CD4-positive, alpha-beta memory T cell (primary cell): ENCODE measurements around the gene SLC6A13. TPM values are rescaled to one million over a fixed set of nuclear protein-coding genes. Genes with fewer than 3 reads are reported as not detected.

Experiments used
- CTCF ChIA-PET: fragments of 350-600 bp; sonication (Branson Sonifier 250); formaldehyde crosslinking; loops from one replicate; lab custom pipeline; 2021; ENCODE audit warnings: inconsistent platforms; ENCODE audit not compliant: partially characterized antibody; lab: Charles Lee
- POLR2A ChIA-PET: fragments of 350-600 bp; sonication (Branson Sonifier 250); formaldehyde crosslinking; loops from one replicate; lab custom pipeline; 2021; ENCODE audit not compliant: partially characterized antibody; lab: Charles Lee
- DNase-seq, 5 donors: peaks; one replicate each; pipeline versions ENCODE4 v3.0.0 to v3.0.0-alpha.2; 2020 to 2022; ENCODE audit warnings: mixed read lengths in 1 of 5
- H3K27ac ChIP-seq: one replicate; pipeline ENCODE4 v1.7.0; 2013; ENCODE audit warnings: low read depth, low read length
- H3K27me3 ChIP-seq: 2 replicates; pipeline ENCODE4 v1.7.0; 2013; ENCODE audit warnings: mild to moderate bottlenecking, low read length, moderate library complexity; ENCODE audit not compliant: insufficient read depth
- H3K36me3 ChIP-seq: 2 replicates; pipeline ENCODE4 v1.7.0; 2013; ENCODE audit warnings: mild to moderate bottlenecking, low read length, moderate library complexity; ENCODE audit not compliant: insufficient read depth
- H3K4me1 ChIP-seq: 2 replicates; pipeline ENCODE4 v1.7.0; 2013; ENCODE audit warnings: mild to moderate bottlenecking, low read length, moderate library complexity; ENCODE audit not compliant: insufficient read depth
- H3K4me3 ChIP-seq, 2 donors: one replicate each; pipeline ENCODE4 v1.7.0; 2013; ENCODE audit warnings: low read length in 2 of 2, mild to moderate bottlenecking in 1 of 2
- H3K9me3 ChIP-seq, 2 donors: one replicate each; pipeline ENCODE4 v1.7.0; 2013; ENCODE audit warnings: low read length in 2 of 2, control low read depth in 1 of 2; ENCODE audit not compliant: control insufficient read depth in 1 of 2
- H3K27ac Mint-ChIP-seq, 7 donors: one replicate each; pipeline ENCODE4 v1.8.0; 2020 to 2021; ENCODE audit warnings: mixed read lengths in 7 of 7, mild to moderate bottlenecking in 6 of 7, inconsistent platforms in 3 of 7, moderate library complexity in 3 of 7
- H3K27me3 Mint-ChIP-seq, 2 donors: one replicate each; pipeline ENCODE4 v1.8.0; 2020 to 2021; ENCODE audit warnings: mixed read lengths in 2 of 2
- H3K36me3 Mint-ChIP-seq, 2 donors: one replicate each; pipeline ENCODE4 v1.8.0; 2020 to 2021; ENCODE audit warnings: mixed read lengths in 2 of 2, inconsistent platforms in 1 of 2, mild to moderate bottlenecking in 1 of 2
- H3K4me1 Mint-ChIP-seq, 4 donors: one replicate each; pipeline ENCODE4 v1.8.0; 2020 to 2021; ENCODE audit warnings: mixed read lengths in 4 of 4, mild to moderate bottlenecking in 1 of 4
- H3K4me3 Mint-ChIP-seq, 8 donors: one replicate each; pipeline ENCODE4 v1.8.0; 2020 to 2021; ENCODE audit warnings: mixed read lengths in 8 of 8, mild to moderate bottlenecking in 7 of 8, moderate library complexity in 6 of 8, inconsistent platforms in 3 of 8
- H3K9me3 Mint-ChIP-seq, 8 donors: one replicate each; pipeline ENCODE4 v1.8.0; 2020 to 2021; ENCODE audit warnings: mixed read lengths in 8 of 8, mild to moderate bottlenecking in 5 of 8, inconsistent platforms in 3 of 8, moderate library complexity in 1 of 8
- intact Hi-C: fragments of 100-400 bp; cut with micrococcal nuclease; formaldehyde crosslinking; loops from one replicate; pipeline ENCODE4 v1.15.1; 2023
- polyA plus RNA-seq, 2 donors: library from polyadenylated mRNA; unstranded; fragments of 300-500 nt; fragmentation: Illumina TruSeq; gene quantifications; one replicate each; pipeline ENCODE4 v1.2.3, GENCODE V29; 2021
- total RNA-seq, 2 experiments: library from RNA; stranded (reverse); gene quantifications; one replicate each; pipeline ENCODE4 v1.2.3, GENCODE V29; 2021

Gene SLC6A13
- total and polyA plus RNA-seq, 4 experiments from 2014 or later = 0.17 to 0.75 (median 0.32) TPM; not detected in 1

- H3K4me3 ChIP-seq = no peak overlapping the region
- peak overlapping the region in 1 of 7 donors; percentile 76 for H3K27ac Mint-ChIP-seq
- H3K4me1 ChIP-seq = no peaks in the 10 kb centered on the region
- H3K27me3 Mint-ChIP-seq = peaks cover 6 to 13% of the 10 kb centered on the region in 2 donors
- H3K4me3 Mint-ChIP-seq = no peak overlapping the region
- intact Hi-C loops = no loop called here
- no peaks in the 10 kb centered on the region for H3K4me1 Mint-ChIP-seq
- no peaks in the 10 kb centered on the region for H3K36me3 ChIP-seq
- ChIA-PET POLR2A (no interaction called here), CTCF (no interaction called here)
- H3K27me3 ChIP-seq = no peaks in the 10 kb centered on the region
- H3K9me3 Mint-ChIP-seq = peaks cover 0 to 6% (median under 1%) of the 10 kb centered on the region in 8 donors
- no peak for DNase-seq
- no peak overlapping the region for H3K27ac ChIP-seq
- H3K9me3 ChIP-seq = no peaks in the 10 kb centered on the region
- no peaks in the 10 kb centered on the region for H3K36me3 Mint-ChIP-seq
Measured at GRCh38 chr12:229441-230191, 33.0 kb downstream of the SLC6A13 start.

GRCh38 chr12:228846-229200, 33.8 kb downstream of the SLC6A13 start:
- Mint-ChIP-seq H3K9me3 (peaks cover 0 to 3% (median 0%) of the 10 kb centered on the region in 8 donors), H3K27ac (peak overlapping the region in 1 of 7 donors; percentile 6), H3K4me3 (no peak overlapping the region), H3K4me1 (no peaks in the 10 kb centered on the region), H3K36me3 (no peaks in the 10 kb centered on the region), H3K27me3 (peaks cover 6 to 13% of the 10 kb centered on the region in 2 donors)
- ChIA-PET POLR2A (no interaction called here), CTCF (no interaction called here)
- DNase-seq = no peak
- H3K4me3 ChIP-seq = no peak overlapping the region
- intact Hi-C loops = no loop called here
- H3K27ac ChIP-seq = no peak overlapping the region
- no peaks in the 10 kb centered on the region for H3K36me3 ChIP-seq
- no peaks in the 10 kb centered on the region for H3K4me1 ChIP-seq
- H3K27me3 ChIP-seq = no peaks in the 10 kb centered on the region
- no peaks in the 10 kb centered on the region for H3K9me3 ChIP-seq

GRCh38 chr12:227923-228845, 34.5 kb downstream of the SLC6A13 start:
- ChIA-PET CTCF (no interaction called here), POLR2A (no interaction called here)
- no peak for DNase-seq
- Mint-ChIP-seq H3K27me3 (peaks cover 6 to 11% of the 10 kb centered on the region in 2 donors), H3K36me3 (no peaks in the 10 kb centered on the region), H3K27ac (no peak overlapping the region), H3K4me3 (no peak overlapping the region), H3K4me1 (no peaks in the 10 kb centered on the region), H3K9me3 (no peaks in the 10 kb centered on the region)
- Histone ChIP-seq H3K9me3 (no peaks in the 10 kb centered on the region), H3K27ac (no peak overlapping the region), H3K4me3 (no peak overlapping the region), H3K36me3 (no peaks in the 10 kb centered on the region), H3K27me3 (no peaks in the 10 kb centered on the region), H3K4me1 (no peaks in the 10 kb centered on the region)
- intact Hi-C loops = no loop called here

- intact Hi-C loops = no loop called here
- H3K4me1 Mint-ChIP-seq = no peaks in the 10 kb centered on the region
- H3K9me3 ChIP-seq = no peaks in the 10 kb centered on the region
- ChIA-PET POLR2A (no interaction called here), CTCF (no interaction called here)
- H3K27ac ChIP-seq = no peak overlapping the region
- H3K9me3 Mint-ChIP-seq = no peaks in the 10 kb centered on the region
- H3K27me3 ChIP-seq = no peaks in the 10 kb centered on the region
- H3K4me3 ChIP-seq = no peak overlapping the region
- H3K36me3 ChIP-seq = no peaks in the 10 kb centered on the region
- no peak overlapping the region for H3K27ac Mint-ChIP-seq
- H3K27me3 Mint-ChIP-seq = peaks cover 8 to 13% of the 10 kb centered on the region in 2 donors
- H3K4me1 ChIP-seq = no peaks in the 10 kb centered on the region
- H3K36me3 Mint-ChIP-seq = no peaks in the 10 kb centered on the region
- no peak for DNase-seq
- no peak overlapping the region for H3K4me3 Mint-ChIP-seq
Measured at GRCh38 chr12:227286-227915, 35.2 kb downstream of the SLC6A13 start.

GRCh38 chr12:226401-226800, 36.2 kb downstream of the SLC6A13 start:
- CTCF ChIA-PET = no interaction called here

GRCh38 chr12:225012-225411, 37.6 kb downstream of the SLC6A13 start:
- Histone ChIP-seq H3K27me3 (no peaks in the 10 kb centered on the region), H3K4me3 (no peak overlapping the region), H3K9me3 (no peaks in the 10 kb centered on the region), H3K27ac (no peak overlapping the region), H3K36me3 (no peaks in the 10 kb centered on the region), H3K4me1 (no peaks in the 10 kb centered on the region)
- intact Hi-C loops = no loop called here
- no peak overlapping the region for H3K4me3 Mint-ChIP-seq
- no peaks in the 10 kb centered on the region for H3K9me3 Mint-ChIP-seq
- H3K36me3 Mint-ChIP-seq = no peaks in the 10 kb centered on the region
- DNase-seq = no peak
- peaks cover 0 to 1% (median 0%) of the 10 kb centered on the region in 4 donors for H3K4me1 Mint-ChIP-seq
- peaks cover 5% of the 10 kb centered on the region in 2 donors for H3K27me3 Mint-ChIP-seq
- ChIA-PET CTCF (no interaction called here), POLR2A (no interaction called here)
- no peak overlapping the region for H3K27ac Mint-ChIP-seq

More at GRCh38 chr12:226401-226800, 36.2 kb downstream of the SLC6A13 start:
- no peaks in the 10 kb centered on the region for H3K9me3 Mint-ChIP-seq
- H3K36me3 Mint-ChIP-seq = no peaks in the 10 kb centered on the region
- no peaks in the 10 kb centered on the region for H3K4me1 ChIP-seq
- POLR2A ChIA-PET = no interaction called here
- H3K27ac Mint-ChIP-seq = no peak overlapping the region
- no peak overlapping the region for H3K4me3 Mint-ChIP-seq
- no peaks in the 10 kb centered on the region for H3K36me3 ChIP-seq
- DNase-seq = no peak
- intact Hi-C loops = no loop called here
- no peak overlapping the region for H3K27ac ChIP-seq
- H3K4me3 ChIP-seq = no peak overlapping the region
- H3K4me1 Mint-ChIP-seq = no peaks in the 10 kb centered on the region
- H3K9me3 ChIP-seq = no peaks in the 10 kb centered on the region
- H3K27me3 ChIP-seq = no peaks in the 10 kb centered on the region
- peaks cover 6 to 7% of the 10 kb centered on the region in 2 donors for H3K27me3 Mint-ChIP-seq

GRCh38 chr12:224330-224729, 38.3 kb downstream of the SLC6A13 start:
- no peak for DNase-seq
- H3K9me3 ChIP-seq = no peaks in the 10 kb centered on the region
- CTCF ChIA-PET = no interaction called here

More at GRCh38 chr12:224330-224729, 38.3 kb downstream of the SLC6A13 start:
- Mint-ChIP-seq H3K4me1 (peaks cover 0 to 1% (median 0%) of the 10 kb centered on the region in 4 donors), H3K27ac (no peak overlapping the region), H3K4me3 (no peak overlapping the region), H3K9me3 (no peaks in the 10 kb centered on the region), H3K27me3 (peaks cover 5 to 7% of the 10 kb centered on the region in 2 donors), H3K36me3 (no peaks in the 10 kb centered on the region)
- POLR2A ChIA-PET = no interaction called here
- intact Hi-C loops = no loop called here
- Histone ChIP-seq H3K27ac (no peak overlapping the region), H3K36me3 (no peaks in the 10 kb centered on the region), H3K27me3 (no peaks in the 10 kb centered on the region), H3K4me1 (no peaks in the 10 kb centered on the region), H3K4me3 (no peak overlapping the region)
